K562 (cell line): Measurements from ENCODE around the gene FDX2.

Experiments
- DDX20 ChIP-seq: fragments of 450-650 bp; IDR thresholded peaks from 2 replicates; pipeline ENCODE4 v1.6.1; 2016; ENCODE audit warnings: missing genetic modification characterization, low read depth, mild to moderate bottlenecking, missing compliant biosample characterization, moderate library complexity
- FOXM1 ChIP-seq, 2 experiments: fragments of 450-650 bp in 1 of 2; sonication (generic) in 1 of 2; formaldehyde crosslinking in 1 of 2; IDR thresholded peaks; 2 replicates each; pipeline versions ENCODE4 v1.6.1 to v1.9.0; 2017 to 2022; ENCODE audit warnings: low read depth in 2 of 2, mild to moderate bottlenecking in 2 of 2, missing genetic modification reagents in 1 of 2, moderate library complexity in 1 of 2
- NCOA2 ChIP-seq, 2 experiments: fragments of 450-650 bp; IDR thresholded peaks; 2 replicates each; pipeline ENCODE4 v1.6.1; 2018; ENCODE audit warnings: mild to moderate bottlenecking in 2 of 2, moderate library complexity in 1 of 2; ENCODE audit not compliant: partially characterized antibody in 2 of 2
- POLR2A ChIP-seq: fragments of 450-650 bp; conservative IDR thresholded peaks from 2 replicates; pipeline ENCODE4 v1.6.1; 2016
- ZNF184 ChIP-seq: sonication (generic); formaldehyde crosslinking; IDR thresholded peaks from 2 replicates; pipeline ENCODE4 v1.5.0; 2020; ENCODE audit warnings: missing genetic modification reagents

DNA sequence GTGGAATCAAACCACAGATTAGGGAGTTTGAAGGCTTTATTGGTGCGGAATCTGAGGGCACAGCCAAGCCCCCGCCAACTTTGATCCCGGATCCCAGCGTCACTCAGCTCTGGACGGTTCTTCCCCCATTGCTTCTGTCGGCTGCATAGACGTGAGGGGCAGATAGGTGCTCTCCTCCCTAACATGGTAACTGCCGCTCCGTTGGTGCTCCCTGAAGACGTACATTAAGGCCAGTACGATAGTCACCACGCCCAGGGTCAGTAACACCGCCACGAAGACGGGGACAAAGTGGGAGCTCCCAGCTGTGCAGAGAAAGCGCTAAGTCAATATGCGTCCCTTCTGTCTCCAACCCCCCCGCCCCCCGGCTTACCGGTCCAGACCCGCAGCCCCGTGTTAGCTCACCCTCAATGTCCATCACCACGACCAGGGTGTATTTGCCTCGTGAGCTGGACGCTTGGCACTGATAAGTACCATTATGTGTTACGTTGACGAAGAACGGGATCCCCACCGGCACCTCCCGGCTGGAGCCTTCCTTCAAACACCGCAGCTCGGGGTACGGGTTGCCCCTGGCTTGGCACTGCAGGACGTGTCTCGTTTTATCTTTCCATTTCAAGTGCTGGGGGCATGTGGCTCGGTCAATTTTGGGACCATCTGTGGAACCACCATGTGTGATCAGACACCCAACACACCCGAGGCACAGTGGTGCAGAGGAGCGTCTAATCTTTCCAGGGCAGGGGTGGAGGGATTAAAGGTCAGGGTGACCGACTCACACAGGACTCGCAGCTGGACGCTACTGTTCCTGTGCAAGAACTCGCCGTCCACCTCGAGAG, 18.2 kb upstream of the FDX2 start:
- TF ChIP-seq NCOA2 (IDR thresholded peaks at IDR 0.05; ENCODE audit: partially characterized antibody in 2 of 2) (no peak), ZNF184 (no peak), DDX20 (no peak), POLR2A (no peak), FOXM1 (IDR thresholded peaks at IDR 0.05; ENCODE audit: low read depth) (no peak), FOXM1 (CRISPR knock-in tag; IDR thresholded peaks at IDR 0.05; ENCODE audit: low read depth) (no peak; the same call in 1 of the 2 replicates)
